Measurements from ENCODE around the gene TUBGCP3. TPM values are rescaled to one million over a fixed set of nuclear protein-coding genes. Genes with fewer than 3 reads are reported as not detected.

TUBGCP3 gene
- total RNA-seq, 1 donor from 2014 or later = 12.5 TPM

- peak; percentile 54 for DNase-seq (ENCODE audit: low read depth)
These were observed 144.0 kb downstream of the TUBGCP3 start for GRCh38 chr13:112443995-112444311.

- no peak for DNase-seq (ENCODE audit: low read depth)
These were observed 144.6 kb downstream of the TUBGCP3 start for GRCh38 chr13:112443191-112443994.

DNA sequence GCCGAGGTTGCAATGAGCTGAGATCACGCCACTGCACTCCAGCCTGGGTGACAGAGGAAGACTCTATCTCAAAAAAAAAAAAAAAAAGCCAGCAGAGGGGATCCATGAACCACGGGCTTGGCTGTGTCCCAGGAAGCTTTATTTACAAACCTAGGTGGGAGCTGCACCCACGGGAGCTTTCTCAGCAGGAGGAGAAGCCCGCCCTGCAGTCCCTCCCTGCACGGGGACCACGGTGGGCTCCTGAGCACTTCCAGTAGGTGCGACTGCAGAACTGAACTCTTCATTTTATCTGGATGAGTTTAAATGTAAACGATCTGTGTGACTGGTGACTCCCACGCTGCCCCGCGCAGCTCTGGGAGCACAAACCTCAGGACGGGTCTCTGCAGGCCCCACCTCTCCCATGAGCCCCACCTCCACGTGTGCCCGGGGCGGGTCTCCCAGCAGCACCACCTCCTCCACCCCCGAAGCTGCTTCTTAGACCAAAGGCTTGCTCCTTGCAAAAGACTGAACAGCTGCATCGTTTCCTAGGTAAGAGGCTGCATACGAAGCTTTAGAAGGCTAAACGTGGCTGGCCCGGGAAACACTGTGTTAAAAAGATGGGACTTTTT lies 145.4 kb downstream of the TUBGCP3 start:
- DNase-seq (ENCODE audit: low read depth) = no peak

DNA sequence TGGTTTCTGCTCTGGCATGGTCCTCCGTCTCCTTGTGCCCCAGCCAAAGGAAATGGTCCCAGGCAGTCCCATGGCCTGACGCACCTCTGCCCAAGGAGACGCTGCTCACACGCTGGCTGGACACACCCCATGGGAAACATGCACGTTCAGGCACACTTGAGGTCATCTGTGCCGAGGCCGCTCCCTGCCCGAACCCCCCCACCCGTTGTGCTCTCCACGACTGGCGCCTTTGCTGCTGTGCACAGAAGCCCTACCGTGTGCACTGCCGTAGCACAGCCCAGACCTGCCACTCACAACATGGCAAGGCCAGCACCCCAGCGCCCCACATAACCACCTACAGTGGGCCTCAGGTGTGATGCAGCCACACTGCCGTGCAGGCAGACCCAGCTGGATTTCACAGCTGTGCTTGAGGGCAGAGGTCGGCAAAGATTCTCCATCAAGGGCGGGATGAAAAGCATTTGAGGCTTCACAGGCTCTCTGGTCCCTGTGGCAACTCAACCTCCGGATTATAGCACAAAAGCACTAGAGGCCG lies 146.1 kb downstream of the TUBGCP3 start:
- no peak for DNase-seq (ENCODE audit: low read depth)

DNA sequence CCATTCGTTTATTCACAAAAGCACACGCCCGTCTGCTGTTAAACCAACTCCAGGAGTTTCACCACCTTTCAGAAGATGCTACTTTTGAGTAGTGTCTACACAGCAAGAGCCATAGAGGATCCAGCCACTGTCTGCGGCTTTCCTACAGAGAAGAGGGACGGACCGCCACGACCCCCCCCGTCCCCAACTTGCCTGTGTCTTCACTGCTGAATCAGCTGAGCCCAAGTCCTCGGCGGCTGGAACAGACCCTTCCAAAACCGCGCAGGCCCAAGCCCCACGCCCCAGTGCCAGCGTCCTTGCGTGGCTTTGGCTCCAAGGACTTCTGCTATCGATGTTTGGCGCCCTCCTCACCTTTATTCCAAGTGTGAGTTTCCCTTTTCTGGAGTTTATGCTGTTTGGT lies 146.7 kb downstream of the TUBGCP3 start:
- no peak for DNase-seq (ENCODE audit: low read depth)

GRCh38 chr13:112438515-112438914 lies 149.4 kb downstream of the TUBGCP3 start:
- no peak for DNase-seq (ENCODE audit: low read depth)

DNA sequence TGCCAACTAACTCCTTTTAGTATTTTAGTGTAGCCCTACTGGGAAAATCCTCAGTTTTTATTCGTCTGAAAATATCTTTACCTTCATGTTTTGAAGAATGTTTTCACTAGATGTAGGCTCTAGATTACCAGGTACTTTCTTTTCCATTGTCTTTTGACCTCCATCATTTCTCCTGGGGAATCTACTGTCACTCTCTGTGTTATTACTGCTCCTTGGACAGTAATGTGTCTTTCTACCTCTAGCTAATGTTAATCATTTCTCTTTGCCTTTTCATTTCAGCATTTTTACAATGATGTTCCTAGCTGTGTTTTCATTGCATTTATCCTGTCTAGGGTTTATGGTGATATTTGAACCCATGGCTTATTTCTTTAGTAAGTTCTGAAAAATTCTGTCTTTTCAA lies 149.9 kb downstream of the TUBGCP3 start:
- DNase-seq (ENCODE audit: low read depth) = no peak

- DNase-seq (ENCODE audit: low read depth) = no peak
These were observed 152.0 kb downstream of the TUBGCP3 start for GRCh38 chr13:112435973-112436372.

Other genes starting within 250 kb of the TUBGCP3 start
- gene SPACA7, start 211.8 kb downstream of the TUBGCP3 start, total RNA-seq = not detected in 2 replicates
- 8.0 and 9.9 TPM in 2 replicates for gene ATP11A, start 101.9 kb upstream of the TUBGCP3 start, total RNA-seq